Measurements from ENCODE around the gene NFIB. TPM values are rescaled to one million over a fixed set of nuclear protein-coding genes. Genes with fewer than 3 reads are reported as not detected.

The NFIB gene
- total RNA-seq, 4 donors from 2014 or later: 24.0 to 40.9 (median 30.6) TPM

- peak overlapping the region in 3 of 4 donors; percentile 46 to 58 (median 52) for H3K27ac ChIP-seq
- no peaks in the 10 kb centered on the region for H3K9me3 ChIP-seq
- H3K27me3 ChIP-seq: no peaks in the 10 kb centered on the region
- intact Hi-C loops (cut with DNase I; ENCODE audit: low total_unique reads) (no loop called here), in situ Hi-C loops (cut with MboI; ENCODE audit: low sequenced_read_pairs in 4 of 4) (no loop called here)
- TF ChIP-seq POLR2A (IDR thresholded peaks at IDR 0.05): no peak
- TF ChIP-seq CTCF (IDR thresholded peaks at IDR 0.05 in 4 of 5, conservative IDR thresholded peaks at IDR 0.05 in 1 of 5): no peak
- DNase-seq (no peak), ATAC-seq (no peak)
- H3K36me3 ChIP-seq: no peaks in the 10 kb centered on the region
- no peak overlapping the region for H3K4me3 ChIP-seq
- H3K4me1 ChIP-seq: peaks cover 39 to 61% of the 10 kb centered on the region in 2 donors
Observed at GRCh38 chr9:14157191-14157590, 156.8 kb downstream of the NFIB start.

GRCh38 chr9:14156046-14156445, 157.9 kb downstream of the NFIB start:
- Histone ChIP-seq H3K36me3 (no peaks in the 10 kb centered on the region), H3K9me3 (no peaks in the 10 kb centered on the region), H3K4me3 (no peak overlapping the region), H3K27me3 (no peaks in the 10 kb centered on the region), H3K4me1 (peaks cover 39 to 60% of the 10 kb centered on the region in 2 donors), H3K27ac (peak overlapping the region in 3 of 4 donors; percentile 46 to 58 (median 52))
- in situ Hi-C loops (cut with MboI; ENCODE audit: low sequenced_read_pairs in 4 of 4): no loop called here
- ATAC-seq (no peak), DNase-seq (no peak)
- intact Hi-C loops (cut with DNase I; ENCODE audit: low total_unique reads): no loop called here
- no peak for TF ChIP-seq POLR2A (IDR thresholded peaks at IDR 0.05)
- TF ChIP-seq CTCF (IDR thresholded peaks at IDR 0.05 in 4 of 5, conservative IDR thresholded peaks at IDR 0.05 in 1 of 5): no peak

GRCh38 chr9:14155237-14155636, 158.7 kb downstream of the NFIB start:
- intact Hi-C loops (cut with DNase I; ENCODE audit: low total_unique reads): no loop called here
- peaks cover 34 to 52% of the 10 kb centered on the region in 2 donors for H3K4me1 ChIP-seq

GRCh38 chr9:14153310-14153720, 160.6 kb downstream of the NFIB start:
- ATAC-seq: peak in 1 of 2 donors; percentile 33
- Histone ChIP-seq H3K27ac (peak overlapping the region in 3 of 4 donors; percentile 36 to 55 (median 43)), H3K9me3 (no peaks in the 10 kb centered on the region), H3K4me1 (peaks cover 21 to 38% of the 10 kb centered on the region in 2 donors), H3K36me3 (no peaks in the 10 kb centered on the region), H3K27me3 (no peaks in the 10 kb centered on the region), H3K4me3 (no peak overlapping the region)
- in situ Hi-C loops (cut with MboI; ENCODE audit: low sequenced_read_pairs in 4 of 4) (no loop called here), intact Hi-C loops (cut with DNase I; ENCODE audit: low total_unique reads) (no loop called here)
- TF ChIP-seq CTCF (IDR thresholded peaks at IDR 0.05 in 4 of 5, conservative IDR thresholded peaks at IDR 0.05 in 1 of 5) (no peak), POLR2A (IDR thresholded peaks at IDR 0.05) (no peak)
- DNase-seq: no peak

More at GRCh38 chr9:14155237-14155636, 158.7 kb downstream of the NFIB start:
- in situ Hi-C loops (cut with MboI; ENCODE audit: low sequenced_read_pairs in 4 of 4): no loop called here
- ATAC-seq (peak in 1 of 2 donors; percentile 49), DNase-seq (no peak)
- TF ChIP-seq CTCF (IDR thresholded peaks at IDR 0.05 in 4 of 5, conservative IDR thresholded peaks at IDR 0.05 in 1 of 5) (no peak), POLR2A (IDR thresholded peaks at IDR 0.05) (no peak)
- H3K9me3 ChIP-seq: no peaks in the 10 kb centered on the region
- no peaks in the 10 kb centered on the region for H3K36me3 ChIP-seq
- H3K4me3 ChIP-seq: no peak overlapping the region
- H3K27me3 ChIP-seq: no peaks in the 10 kb centered on the region
- peak overlapping the region in 3 of 4 donors; percentile 48 to 58 (median 55) for H3K27ac ChIP-seq

GRCh38 chr9:14151451-14151850, 162.5 kb downstream of the NFIB start:
- Histone ChIP-seq H3K4me3 (no peak overlapping the region), H3K9me3 (no peaks in the 10 kb centered on the region), H3K27me3 (no peaks in the 10 kb centered on the region), H3K4me1 (peaks cover 21 to 28% of the 10 kb centered on the region in 2 donors), H3K36me3 (no peaks in the 10 kb centered on the region), H3K27ac (peak overlapping the region in 1 of 4 donors; percentile 19)
- intact Hi-C loops (cut with DNase I; ENCODE audit: low total_unique reads) (no loop called here), in situ Hi-C loops (cut with MboI; ENCODE audit: low sequenced_read_pairs in 4 of 4) (no loop called here)
- ATAC-seq (no peak), DNase-seq (no peak)
- no peak for TF ChIP-seq CTCF (IDR thresholded peaks at IDR 0.05 in 4 of 5, conservative IDR thresholded peaks at IDR 0.05 in 1 of 5)
- no peak for TF ChIP-seq POLR2A (IDR thresholded peaks at IDR 0.05)
